Activated gamma-delta T cell treated with Interleukin-2 at 50 U/mL for 16 hours (primary cell): ENCODE measurements around the gene CCDC78.
A peak's percentile ranks its signal among the peaks of the same experiment; 100 is the strongest.

ENCODE experiments used
- DNase-seq: peaks from one replicate; pipeline ENCODE4 v3.0.0-alpha.2; 2020

Gene CCDC78

DNA sequence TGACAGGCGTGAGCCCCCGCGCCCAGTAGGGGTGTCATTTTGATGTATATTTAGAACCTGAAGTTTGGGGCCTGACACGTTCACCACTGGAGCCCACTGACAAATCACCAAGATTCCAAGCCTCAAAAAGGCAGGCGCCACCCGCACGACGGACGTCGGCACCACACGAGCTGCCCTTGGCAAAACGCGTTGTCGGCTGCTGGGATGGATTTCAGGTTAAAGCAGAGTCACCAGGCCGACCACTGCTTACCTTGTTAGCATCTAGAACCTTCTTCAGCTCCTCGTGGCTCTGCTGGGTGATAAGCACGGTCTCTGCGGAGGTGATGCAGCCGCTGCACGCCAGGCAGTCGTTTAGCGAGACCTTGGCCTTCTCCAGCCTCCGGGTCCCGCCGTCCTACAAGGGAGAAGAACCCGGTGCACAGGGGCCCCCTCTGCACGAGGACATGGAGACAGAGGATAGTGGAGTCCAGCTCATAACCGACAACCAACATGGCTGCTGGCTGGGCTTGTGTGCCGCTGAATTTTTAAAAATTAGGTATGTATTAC lies 10.8 kb upstream of the CCDC78 start:
- DNase-seq, result no peak

DNA sequence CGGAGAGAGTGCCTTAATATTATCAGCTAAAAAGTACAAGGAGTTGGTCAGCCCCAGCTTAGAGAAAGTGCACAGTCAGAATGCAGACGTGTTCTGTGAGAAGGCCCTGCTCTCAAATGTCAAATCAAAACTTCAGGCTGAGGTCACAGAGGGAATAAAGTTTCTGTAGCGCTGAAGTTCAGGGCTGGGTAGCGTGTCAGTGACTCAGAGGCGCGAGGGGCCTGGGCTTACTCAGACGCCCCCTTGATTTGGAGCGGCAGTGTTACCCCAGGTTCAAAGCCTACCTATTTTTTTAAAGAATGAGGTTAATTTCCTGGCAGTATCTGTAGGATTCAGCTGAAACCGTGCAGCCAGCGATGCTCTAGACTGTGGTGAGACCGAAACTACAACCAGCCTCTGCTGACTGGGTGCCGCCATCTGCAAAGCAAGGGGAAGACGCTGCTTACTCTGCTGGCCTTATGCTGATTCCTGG lies 9.8 kb upstream of the CCDC78 start:
- no peak for DNase-seq

DNA sequence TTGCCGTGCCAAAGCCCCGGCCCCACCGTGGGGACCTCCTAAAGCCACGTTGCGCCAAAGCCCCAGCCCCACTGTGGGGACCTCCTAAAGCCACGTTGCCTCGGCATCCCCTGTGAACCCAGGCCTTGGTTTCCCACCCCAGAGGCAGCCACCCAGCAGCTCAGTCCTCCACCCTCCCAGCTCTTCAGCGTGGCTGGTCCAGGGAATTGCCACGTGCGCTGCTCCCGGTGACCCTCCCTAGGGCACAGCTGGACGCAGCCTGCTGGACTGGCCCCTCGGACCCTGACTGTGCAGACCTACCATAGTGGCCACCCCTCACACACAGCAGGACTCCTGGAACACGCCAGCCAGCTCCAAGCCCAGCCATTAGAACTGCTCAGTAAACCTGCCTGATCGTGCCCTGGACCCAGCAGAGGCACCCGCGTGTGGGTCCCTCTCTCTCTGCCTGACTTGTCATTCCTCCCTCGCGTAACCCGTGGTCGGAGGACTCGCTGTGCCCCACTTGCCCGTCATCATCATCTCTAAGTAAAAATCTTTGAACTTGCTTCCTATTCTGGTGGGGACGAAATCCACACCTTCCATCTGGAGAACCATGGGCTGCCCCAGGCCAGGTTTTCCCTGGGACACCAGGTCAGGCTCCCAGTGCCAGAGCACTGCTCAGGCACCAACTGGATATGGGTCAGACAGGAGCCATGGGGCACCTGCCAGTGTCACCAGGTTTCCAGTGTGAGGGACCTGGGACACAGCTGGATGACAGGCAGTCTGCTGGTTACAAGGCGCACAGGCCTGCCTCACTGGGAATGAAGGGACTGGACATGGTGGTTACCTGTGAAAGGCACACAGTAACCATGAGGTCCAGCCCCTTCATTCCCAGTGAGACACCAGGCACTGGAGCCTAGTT lies 9.0 kb upstream of the CCDC78 start:
- DNase-seq, result no peak

DNA sequence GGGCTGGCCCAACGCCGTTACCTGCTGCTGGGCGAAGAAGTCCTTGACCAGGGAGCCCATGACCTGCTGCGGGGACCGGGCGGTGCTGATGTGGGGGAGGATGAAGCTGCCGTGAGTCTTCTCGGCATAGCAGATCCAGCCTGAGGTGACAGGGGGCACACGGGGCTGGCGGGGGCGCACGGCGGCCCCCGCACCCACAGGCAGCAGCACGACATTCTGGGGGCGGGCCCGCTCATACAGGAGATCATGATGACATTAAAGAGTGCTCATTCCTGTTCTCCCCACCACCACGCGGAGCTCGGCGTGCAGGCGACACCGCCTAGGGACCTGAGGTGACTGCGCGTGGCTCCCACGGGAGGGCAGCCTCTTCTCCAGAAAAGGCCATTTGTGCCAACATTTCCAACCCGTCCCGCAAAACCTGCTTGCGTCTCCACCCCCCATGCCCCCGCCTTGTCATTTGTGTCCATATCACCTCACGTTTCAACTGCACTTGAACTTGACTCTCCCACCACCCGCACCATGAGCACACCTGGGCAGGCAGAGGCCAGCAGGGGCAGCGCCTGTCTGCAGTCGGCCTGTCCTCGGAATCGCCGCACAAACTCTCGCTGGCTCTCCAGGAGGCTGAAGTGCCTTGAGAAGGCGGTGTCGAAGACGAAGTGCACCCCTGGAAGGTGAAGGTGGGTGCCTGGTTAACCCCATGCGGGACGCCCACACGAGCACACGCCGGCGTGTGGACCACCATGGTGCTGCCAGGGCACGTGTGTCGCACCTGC lies 8.2 kb upstream of the CCDC78 start:
- no peak for DNase-seq

DNA sequence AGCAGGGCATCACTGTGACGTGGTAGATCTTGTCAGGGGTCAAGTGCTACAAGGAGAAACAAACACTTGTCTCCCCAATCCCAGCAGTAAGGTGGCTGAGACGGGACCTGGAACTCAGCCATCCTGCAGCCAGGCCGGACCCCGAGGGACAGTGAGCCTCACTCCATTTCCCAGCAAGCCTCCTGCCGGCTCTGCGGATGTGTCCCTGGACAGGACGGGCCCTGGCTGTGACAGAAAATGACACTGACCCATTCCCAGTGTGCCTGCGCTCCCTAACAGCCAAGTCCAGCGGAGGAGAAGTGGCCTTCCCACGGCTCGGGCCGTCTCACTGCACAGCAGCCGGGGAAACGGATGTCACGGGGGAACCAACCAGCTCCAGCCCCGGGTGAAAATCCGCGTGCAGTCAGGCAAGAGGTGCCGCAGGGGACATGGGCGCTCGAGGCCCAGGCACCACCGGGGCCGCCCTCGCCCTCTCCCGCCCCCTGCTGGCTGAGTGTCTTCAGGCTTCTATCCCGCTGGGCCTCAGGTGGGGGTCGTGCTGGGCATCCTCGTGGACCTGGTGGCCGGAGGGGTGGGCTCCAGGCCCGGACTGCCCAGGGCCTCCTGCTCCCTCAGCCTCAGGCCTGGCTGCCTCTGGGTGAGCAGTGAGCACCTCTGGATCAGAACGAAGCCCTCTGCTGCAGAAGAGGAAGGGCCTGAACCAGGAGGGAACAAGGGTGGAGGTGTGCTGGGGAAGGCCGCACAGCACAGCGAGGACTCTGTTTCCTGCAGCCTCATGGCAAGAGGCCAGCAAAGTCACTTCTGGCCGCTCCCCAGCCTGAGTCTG lies 7.4 kb upstream of the CCDC78 start:
- peak; percentile 37 for DNase-seq

DNA sequence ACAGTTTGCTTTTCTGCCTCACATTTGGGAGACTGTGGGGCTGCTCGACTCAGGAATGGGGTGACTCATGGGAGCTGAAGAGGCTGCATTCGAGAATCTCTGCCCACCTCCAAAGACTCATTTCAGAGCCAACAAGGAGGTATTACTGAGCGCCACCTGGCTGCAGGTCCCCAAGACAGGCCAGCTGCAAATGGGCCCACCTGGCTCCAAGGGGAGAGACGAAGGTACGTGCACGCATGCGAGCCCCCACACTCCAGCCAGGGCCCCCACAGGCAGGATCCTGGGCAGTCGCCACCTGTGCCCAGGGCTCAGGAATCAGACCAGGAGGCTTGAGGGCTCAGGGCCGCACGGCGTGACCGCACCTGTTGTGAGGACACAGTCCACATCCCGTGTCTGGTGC lies 6.7 kb upstream of the CCDC78 start:
- DNase-seq, result no peak

DNA sequence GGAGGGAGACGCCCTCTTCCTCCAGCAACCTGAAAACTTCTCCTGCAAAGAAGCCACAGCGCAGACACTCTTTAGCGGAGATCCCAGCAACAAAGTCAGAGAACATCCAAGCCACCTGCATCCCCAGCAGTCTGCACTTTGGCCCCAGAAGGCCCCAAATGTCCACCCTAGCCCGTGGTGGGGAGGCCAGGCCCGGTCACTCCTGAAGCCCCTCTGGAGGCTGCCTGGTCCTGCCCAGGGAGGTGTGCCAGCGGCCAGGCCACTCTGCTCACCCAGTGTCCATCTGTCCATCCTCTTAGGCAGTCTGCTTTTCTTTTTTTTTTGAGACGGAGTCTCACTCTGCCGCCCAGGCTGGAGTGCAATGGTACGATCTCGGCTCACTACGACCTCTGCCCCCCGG lies 6.1 kb upstream of the CCDC78 start:
- no peak for DNase-seq

DNA sequence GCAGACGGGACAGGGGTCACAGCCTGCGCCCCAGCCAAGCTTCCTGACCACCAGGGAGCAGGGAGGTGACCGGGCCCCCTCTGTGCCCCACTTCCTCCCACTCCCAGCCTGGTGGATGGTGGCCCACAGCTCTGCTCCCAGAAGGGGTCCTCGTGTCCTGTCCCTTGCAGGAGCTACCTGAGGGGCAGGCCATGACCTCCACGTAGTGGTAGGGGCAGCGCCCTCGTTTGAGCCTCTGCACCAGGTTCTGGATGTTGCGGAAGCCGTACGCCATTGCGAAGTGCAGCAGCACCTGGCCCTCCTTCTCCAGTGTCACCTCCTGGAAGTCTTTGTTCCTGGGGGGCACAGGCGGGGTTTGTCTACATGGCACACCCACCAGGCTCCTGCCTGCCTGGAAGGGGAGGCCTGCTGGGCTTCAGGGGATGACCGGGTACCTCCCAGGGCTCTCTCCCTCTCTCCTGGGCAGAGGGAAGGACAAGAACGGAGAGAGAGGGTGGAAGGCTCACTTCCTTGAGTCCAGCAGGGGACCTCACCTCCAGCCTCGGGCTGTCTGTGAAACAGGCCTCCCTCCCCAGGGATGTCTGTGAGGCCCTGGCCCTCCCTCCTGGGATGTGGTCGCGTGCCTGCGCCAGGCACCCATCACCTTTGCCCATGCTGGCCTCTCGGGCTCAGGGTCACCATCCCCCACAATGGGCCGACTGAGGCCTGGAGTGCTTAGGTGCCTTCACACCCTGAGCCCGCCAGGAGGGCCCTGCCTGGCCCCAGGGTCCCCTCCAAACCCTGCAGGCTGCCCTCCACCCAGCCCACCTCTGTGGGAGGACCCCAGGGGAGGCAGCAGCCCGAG lies 4.6 kb upstream of the CCDC78 start:
- no peak for DNase-seq

DNA sequence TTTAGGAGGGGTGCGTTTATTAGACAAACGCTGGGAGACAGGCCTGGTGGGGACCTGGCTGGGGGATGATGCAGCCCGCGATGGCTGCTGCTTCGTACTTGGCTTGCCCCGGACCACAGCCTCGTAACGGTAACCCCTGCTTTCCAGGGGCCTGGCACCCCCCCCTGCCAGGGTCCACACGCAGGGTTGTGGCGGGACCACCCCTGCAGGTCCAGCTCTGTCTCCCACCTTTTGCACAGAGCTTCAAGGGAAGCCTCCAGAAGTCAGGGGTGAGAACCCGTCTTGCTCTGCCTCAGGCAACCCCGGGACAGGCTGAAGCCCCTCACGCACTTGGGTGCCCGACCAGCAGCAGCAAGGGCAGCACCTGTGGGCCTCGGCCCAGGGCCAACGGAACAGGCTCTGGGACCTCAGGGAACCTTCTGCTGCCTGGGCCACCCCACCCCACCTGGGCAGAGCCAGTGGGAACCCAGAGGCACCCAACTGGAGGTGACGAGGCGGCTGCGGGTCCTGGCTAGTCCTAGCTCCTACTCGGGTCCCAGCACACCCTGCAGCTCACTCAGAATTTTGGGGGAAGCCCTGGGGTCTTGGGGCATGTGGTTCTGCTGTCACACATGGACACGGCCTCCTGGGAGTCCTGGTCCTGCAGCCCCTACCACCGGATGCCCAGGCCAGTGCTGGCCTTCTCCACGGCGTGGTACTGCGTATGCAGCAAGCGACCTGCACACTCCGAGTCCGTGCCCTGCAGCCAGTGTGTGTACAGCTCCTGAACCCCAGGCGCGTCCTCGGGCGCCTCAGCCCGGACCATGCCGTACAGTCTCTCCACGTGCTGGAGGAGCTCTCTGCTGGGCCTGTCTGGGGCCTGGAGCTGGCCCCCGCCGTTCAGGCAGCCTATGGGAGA lies 3.8 kb upstream of the CCDC78 start:
- no peak for DNase-seq

DNA sequence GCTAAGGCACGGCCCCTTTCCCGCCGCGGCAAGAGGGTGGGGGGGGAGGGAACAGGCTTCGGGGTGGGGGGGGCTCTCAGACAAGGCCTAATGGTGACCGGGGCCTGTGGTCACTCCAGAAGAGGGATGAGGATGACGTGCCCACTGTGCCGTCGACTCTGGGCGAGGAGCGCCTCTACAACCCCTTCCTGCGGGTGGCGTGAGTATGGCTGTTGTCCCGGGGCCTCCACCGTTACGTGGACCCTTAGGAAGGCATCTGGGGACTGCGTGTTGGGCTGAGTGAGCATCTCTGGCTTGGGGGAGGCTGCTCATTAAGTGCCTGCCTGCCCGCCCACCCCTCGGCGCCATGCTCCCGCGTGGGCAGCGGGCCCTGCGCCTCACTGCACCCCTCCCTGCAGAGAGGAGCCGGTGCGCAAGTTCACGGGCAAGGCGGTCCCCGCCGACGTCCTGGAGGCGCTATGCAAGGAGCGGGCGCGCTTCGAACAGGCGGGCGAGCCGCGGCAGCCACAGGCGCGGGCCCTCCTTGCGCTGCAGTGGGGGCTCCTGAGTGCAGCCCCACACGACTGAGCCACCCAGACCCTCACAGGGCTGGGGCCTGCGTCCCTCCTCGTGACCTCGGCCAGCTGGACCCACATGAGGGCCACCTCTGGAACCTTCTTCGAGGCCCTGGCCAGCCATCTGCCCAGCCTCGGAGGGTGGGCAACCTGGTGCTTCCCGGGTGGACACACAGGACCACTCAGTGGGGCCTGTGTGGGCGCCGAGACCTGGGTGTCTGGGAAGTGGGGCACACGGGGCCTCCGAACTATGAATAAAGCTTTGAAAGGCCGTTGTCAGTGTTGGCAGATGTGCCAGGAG lies 2.9 kb upstream of the CCDC78 start:
- no peak for DNase-seq

DNA sequence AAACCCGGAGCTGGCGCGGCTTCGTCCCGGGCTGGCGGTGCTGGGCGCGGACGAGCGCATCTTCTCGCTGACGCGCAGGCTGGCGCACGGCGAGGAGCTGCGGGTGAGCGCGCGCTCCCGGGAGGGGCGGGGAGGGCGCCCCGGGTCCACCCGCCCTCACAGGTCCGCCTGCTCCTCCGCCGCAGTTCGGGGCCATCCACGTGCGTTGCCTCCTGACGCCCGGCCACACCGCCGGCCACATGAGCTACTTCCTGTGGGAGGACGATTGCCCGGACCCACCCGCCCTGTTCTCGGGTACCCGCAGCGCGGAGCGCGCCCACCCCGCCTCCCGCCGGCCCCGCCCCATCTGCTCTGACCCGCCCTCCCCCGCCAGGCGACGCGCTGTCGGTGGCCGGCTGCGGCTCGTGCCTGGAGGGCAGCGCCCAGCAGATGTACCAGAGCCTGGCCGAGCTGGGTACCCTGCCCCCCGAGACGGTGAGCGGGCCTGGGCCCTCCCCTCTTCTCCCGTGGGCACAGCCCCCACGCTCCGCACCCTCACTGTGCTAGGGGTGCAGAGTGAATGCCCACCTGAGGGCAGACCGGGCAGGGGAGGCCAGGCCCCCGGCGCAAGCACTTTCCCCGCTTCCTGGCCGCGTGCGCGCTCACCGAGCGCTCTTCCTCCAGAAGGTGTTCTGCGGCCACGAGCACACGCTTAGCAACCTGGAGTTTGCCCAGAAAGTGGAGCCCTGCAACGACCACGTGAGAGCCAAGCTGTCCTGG lies 2.1 kb upstream of the CCDC78 start:
- DNase-seq, result peak; percentile 53

DNA sequence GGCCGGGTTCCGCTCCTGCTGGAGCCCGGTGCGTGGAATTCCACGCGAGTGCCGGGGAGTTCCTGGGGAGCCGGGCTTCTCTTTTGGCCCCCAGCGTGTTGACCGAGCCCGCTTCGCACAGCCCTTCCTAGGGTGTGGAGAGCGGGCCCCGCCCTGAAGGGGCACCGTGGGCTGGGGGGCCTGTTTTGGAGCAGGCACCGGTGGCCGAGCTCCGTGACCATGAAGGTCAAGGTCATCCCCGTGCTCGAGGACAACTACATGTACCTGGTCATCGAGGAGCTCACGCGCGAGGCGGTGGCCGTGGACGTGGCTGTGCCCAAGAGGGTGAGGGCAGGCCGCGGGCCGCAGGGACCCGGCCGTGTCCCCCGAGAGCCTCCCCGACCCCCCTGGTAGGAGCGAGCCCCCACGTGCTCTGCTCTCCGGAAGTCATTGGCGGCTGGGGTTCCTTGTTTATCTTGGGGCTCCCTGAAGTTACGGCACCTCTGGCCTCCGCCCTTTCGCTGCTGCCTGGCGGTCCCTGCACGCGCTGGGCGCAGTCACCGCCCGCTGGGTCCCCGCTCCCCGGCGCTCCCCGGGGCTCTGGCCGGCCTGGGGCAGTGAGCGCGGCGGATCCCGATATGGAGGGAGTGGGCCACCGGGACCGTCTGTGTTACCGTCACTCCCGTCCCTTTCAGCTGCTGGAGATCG lies 1.2 kb upstream of the CCDC78 start:
- DNase-seq, result peak; percentile 41

DNA sequence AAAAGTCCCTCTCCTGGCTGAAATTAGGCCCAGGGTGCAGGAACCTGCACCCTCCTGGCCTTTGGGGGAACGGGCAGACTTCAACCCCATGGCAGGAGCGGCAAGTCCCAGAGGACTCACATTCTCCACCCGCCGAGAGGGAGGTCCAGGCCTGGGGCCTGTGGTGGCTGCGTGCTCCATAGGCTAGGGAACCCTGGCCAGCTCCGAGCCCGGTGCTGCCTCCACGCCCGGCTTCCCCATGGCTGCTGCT lies 130 bp downstream of the CCDC78 start:
- no peak for DNase-seq

DNA sequence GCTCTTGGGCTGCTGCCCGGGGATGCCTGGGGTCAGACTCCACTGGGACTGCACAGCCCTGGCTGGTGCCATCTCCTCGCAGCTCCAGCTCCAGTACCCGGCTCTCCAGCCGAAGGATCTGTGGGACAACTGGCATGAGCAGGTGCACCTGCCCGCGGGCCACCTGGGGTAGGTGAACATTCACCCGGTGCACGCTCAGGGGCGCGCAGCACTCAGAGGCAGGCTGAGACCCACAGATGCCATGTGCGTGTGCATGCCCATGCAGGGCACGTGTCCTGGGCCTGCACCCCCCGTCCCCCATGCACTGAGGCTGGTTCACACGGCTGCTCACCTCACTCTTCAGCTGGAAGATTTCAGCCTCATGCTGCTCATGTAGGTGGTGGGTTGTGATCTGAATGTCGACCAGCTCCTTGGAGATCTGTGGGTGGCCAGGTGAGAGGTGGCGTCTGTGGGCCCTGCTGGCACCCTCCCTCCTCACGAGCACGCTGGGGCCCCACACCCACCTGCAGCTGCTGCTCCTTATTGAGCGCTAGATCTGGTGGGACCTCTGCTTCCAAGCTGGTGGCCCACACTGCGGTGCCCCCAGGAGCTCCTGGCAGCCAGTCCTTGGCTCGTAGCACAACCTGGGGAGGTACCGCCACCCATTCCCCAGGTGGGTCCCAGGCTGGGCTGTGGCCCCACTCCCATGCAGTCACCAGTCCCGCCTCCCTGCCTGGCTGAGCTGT lies 618 bp downstream of the CCDC78 start:
- DNase-seq, result no peak

DNA sequence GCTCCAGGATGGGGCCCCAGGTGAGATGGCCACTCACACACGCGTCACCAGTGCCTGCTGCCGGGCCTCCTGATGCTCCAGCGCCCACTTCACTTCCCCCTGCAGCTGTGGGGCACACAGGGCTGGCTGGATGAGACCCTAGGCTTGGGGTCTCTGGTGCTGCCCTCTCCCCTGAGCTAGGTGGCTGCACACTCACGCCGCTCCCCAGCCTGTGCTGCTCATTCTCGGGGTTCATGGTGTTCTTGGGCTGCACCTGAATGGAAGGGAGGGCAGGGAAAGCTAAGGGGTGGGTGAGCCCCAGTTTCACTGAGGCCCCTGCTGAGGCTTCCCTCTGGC lies 1.2 kb downstream of the CCDC78 start:
- no peak for DNase-seq

DNA sequence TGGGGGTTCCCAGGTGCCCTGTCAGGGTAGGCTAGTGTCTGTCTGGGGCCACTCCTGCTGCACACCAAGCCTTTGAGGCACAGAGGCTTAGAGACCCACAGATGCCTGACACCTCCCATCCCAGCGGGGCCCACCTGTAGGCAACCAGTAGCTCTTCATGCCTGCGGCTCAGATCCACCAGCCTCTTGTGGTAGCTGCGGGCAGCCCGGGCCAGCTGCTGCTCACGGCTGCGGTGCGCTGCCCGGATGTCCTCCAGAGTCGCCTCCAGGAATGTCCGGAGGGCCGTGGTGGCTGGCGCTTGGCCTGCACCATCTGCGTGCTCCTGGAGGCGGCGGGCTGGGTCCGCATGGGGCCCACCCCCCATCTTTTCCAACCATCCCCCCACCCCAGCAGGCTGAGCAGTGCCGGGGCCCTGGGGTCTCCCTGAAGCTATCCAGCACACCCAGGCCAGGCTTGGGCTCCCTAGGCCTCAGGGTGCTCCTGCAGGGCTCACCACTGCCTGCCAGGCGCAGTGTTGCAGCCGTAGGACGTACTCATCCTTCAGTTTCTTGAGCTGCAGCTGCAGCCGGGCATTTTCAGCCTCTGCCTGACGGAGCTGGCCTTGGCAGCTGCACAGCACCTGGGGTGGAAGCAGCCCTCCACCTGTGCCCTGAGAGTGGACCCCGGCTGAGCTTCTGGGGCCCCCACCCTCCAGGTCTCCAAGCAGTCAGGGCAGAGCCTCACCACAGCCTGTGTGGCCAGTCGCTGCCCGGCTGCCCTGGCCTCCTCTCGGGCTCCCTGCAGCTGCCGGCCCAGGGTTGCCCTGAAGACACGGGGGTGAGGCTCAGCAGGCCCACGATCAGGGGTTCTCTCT lies 1.8 kb downstream of the CCDC78 start:
- no peak for DNase-seq

DNA sequence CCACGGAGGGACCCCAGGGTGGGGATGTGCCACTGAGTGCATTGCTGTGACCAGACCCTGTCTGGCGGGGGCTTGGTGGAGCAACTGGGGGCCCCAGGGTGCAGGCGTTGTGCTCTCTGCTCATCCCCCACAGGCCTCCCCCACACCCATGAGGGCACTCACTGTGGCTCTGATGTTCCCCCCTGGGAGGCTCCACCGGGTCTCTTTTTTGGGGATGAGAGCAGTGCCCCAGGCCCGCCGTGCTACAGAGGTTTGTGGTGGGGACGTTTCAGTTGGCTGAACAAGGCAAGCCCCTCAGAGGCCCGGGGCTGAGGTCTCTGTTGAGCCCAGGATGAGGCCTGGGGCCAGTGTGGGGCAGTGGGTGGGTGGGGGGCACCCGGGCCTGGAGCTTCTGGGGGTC lies 2.5 kb downstream of the CCDC78 start:
- DNase-seq, result no peak
